RPMI8226 (cell line): ENCODE results near the gene CDX2.
"Not testable (repeated sequence)": the region's sequence is repeated elsewhere in the genome, so short reads cannot be mapped to it uniquely, and the experiment has no call there.

Source experiments
- DNase-seq: peaks from one replicate; pipeline ENCODE4 v3.0.0-alpha.2; 2015

CDX2 gene

DNA sequence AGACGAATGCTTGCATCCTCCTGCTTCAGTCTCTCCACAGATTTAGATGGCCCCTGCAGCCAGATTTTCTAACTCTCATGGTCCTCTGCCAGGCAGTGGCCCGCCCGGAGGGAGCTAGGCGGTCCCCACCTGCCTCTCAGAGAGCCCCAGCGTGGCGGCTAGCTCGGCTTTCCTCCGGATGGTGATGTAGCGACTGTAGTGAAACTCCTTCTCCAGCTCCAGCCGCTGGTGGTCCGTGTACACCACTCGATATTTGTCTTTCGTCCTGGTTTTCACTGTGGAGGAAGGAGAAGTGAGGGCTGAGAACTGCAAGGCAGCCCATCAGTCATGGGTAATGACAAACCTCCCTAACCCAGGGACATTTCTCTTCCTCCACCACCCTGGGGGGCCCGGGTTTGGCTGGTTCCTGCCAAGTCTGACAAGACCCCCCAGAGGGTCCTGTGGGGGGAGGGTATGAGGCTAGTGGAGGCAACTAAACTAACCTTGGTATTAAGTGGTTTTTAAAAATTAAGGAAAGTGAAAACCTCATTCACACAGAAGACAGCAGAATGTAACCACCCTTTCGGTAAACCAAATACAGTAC lies 4.3 kb downstream of the CDX2 start:
- no peak for DNase-seq

DNA sequence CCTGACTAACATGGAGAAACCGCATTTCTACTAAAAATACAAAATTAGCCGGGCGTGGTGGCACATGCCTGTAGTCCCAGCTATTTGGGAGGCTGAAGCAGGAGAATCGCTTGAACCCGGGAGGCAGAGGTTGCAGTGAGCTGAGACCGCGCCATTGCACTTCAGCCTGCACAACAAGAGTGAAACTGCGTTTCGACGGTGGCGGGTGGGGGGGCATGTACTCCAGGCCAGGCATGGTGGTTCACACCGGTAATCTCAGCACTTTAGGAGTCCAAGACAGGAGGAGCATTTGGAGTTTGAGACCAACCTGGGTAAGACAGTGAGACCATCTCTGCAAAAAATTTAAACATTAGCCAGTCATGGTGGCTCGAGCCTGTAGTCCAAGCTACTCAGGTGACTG lies 4.9 kb downstream of the CDX2 start:
- DNase-seq, result not testable (repeated sequence)

DNA sequence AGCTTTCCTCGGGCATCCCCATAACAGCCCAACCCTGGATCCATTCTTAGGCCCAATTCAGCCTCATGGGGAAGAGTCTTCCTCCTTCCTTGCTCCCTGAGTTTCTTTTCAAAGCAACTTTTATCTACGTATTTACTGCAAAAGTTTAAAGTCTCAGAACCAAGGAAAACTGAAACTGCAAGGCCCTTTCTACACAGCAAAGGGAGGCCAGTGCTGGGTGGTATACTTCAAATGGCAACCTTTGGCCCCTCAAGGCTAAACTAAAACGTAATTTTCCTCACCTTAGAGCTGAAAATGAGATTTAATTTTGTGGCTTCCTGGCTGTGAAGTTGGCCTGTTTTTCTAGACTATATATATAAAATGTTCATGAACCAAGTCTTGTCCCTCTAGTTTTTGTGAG lies 5.6 kb downstream of the CDX2 start:
- DNase-seq, result no peak

DNA sequence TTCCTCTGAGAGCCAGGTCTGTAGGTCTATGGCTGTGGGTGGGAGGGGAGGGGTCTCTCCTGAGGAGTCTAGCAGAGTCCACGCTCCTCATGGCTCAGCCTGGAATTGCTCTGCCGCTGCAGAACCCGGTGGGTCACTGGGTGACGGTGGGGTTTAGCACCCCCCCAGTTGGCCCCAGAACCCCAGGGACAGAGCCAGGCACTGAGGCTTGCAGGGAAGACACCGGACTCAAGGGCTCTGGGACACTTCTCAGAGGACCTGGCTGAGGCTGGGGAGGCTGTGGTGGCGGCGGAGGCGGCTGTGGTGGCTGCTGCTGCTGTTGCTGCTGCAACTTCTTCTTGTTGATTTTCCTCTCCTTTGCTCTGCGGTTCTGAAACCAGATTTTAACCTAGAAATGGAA lies 6.1 kb downstream of the CDX2 start:
- DNase-seq, result no peak

DNA sequence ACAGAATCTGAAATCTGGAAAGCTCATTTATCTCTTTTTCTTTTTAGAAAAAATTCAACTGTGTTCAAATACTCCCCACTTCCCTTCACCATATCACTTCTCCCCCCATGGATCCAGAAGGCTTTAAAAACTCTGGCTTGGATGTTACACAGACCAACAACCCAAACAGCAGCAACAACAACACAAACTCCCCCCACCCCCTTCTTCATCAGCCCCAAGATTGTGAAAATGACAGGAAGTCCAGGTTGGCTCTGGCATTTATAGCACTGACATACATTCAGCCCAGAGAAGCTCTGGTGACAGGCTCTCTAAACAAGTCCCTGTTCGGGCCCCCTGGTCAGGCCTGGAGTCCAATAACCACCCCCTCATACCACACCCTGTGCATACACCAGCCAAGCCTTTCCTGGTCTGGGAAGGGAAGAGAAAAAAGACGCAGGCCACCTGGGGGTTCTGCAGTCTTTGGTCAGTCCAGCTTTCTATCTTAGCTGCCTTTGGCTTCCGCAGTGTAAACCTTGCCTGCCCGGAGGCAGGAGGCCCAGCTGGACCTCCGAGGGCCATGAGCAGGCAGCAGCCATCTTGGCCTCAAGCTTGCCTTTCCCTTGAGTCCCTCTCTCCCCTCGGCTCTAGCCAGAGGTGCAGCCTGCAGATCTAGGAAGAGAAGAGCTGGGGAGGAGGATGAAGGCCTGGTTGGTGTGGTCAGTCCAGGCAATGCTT lies 6.8 kb downstream of the CDX2 start:
- no peak for DNase-seq

DNA sequence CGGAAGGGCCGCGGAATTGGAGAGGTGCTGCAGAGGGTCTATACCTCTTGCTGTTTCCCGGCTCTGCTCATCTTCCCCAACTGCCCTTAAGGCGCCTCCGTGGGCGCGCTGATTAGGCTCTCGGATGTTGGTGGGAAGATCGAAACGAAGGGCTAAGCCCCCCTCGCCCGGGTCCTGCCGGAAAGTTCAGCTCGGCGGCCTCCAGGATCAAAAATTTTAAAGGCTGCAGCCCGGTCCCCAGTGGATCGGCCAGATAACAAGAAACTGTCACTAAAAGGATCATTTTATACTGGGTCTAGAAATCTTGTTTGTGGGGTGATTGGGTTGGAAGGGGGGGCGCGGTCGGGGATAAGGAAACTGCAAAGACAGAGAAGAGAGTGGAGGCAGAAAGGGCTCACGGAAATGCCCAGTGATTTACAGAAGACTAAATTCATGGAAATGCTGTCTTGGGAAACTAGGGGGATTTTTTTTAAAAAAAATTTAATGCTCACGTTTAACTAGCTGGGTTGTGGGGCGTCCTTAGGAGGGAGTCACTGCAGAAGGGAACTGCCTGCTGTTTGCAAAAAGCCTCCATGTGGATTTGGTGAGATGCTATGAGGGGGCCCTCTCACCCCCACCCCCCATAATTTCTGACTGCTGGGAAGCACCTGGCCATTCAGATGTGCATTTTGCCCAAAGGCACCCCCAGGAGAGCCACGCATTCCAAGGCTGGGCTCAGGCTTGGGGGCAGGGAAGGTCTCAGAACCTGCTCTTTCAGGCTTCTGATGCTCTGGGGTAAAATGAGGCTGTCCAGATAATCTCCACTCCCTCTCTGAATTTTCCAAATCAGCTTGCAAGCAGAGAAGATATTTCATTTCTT lies 7.7 kb downstream of the CDX2 start:
- no peak for DNase-seq

DNA sequence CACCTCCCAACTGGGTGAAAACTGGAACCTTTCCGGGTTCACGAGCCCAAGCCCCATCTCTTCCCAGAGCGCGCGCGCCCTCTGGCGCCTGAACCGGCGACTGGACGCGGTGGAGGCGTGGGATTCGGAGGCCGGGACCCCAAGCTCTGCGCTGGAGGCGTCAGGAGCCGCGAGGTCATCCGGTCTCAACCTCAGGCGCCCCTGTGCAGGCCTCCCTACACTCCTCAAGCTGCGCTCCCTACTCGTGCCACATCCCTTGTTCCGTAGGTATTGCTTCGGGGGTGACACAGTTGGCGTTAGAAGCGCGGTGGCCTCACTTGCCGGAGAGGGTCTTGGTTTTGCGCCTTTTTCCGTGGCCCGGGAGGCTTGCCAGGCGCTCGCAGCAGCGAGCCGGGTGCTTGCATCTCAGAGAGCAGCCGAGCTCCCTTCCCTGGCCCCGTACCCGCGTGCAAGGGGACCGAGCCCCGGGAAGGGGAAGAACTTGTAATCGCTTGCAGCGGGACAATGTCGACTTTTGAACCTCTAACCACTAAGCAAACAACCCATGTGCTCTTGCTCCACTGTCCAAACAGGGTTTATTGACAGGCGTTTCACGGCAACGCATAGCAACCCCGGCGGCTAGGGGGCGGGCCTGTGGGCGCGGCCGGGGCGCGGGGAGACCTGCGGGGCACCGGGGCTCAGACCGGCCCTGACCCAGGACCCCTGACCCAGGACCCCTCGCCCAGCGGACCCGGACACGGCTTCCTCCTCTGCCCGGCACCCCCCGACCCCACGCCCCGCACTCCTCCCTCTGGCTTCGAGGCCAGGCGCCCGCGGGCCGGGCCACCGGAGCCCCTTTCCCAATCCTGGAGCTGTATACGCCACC lies 8.5 kb downstream of the CDX2 start:
- peak; percentile 51 for DNase-seq

DNA sequence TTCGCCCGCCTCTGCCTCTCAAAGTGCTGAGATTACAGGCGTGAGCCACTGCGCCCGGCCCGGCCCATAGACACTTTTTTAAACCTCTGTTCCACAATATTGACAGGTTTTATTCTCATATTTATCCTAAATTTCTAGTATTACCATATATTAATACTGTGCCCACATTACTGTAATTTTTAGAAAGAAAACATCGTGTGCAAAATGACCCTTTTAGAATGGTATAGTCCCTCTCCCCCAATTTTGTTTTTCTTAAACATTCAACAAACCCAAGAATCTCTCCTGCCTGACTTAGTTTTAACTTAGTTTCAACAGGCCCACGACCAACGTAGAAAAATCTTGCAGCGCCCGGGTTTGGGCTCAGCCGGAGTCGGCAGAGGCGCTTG lies 9.1 kb downstream of the CDX2 start:
- no peak for DNase-seq

DNA sequence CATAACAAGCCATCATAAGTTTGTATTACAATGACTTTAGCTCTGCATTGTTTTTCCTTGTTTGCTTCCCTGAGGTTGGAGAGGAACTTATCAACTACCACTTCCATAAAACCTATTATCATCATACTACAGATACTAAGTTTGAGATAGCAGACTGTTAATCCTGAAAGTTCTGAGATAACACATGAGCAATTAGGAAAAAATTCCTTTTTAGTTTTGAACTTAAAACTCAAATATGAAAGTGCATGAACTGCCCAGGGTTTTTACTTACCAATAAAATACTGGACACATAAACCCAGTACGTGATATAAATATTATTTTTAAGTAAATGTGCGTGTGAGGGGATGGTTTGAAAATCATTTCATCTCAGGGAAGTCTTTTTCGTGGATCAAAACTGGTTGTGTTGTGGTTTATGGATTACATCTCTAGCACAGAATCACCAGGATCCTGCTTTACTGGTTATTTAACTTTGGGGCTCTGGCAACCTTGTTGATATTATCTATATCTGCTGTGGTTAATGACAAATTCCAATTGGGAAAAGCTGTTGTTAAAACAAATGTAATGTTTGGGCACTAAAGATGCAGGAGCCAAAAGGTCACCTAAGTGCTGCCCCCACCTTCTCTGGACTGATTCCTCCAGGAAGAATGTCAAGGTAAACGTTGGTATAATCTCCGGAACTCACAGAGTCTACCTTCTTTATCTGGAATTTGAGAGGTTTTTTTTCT lies 12.4 kb downstream of the CDX2 start:
- no peak for DNase-seq

DNA sequence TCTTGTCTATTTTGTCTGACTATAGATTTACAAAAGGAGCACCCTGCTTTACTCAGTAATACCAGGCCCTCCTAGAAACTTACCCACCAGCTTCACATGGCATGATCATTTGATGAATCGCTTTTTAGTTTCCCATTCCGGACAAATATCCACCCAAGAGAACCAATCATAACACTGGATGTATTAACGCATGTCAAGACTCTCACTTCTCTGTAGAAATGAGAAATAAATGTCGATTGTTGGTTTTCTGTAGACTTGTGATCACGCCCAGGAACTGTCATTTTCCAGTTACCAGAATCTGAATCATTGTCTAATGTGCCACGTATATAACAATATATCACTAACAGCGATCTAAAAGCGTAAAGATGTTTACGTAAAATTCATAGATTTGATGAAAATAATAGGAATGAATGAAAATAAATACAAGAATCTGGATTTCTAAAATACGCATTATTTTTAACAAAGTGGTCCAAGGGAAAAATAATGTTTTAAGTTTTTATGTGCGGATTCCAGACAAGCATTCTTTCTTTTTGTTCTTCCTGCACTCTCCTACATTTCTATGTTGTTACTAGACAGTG lies 14.0 kb downstream of the CDX2 start:
- DNase-seq, result no peak

DNA sequence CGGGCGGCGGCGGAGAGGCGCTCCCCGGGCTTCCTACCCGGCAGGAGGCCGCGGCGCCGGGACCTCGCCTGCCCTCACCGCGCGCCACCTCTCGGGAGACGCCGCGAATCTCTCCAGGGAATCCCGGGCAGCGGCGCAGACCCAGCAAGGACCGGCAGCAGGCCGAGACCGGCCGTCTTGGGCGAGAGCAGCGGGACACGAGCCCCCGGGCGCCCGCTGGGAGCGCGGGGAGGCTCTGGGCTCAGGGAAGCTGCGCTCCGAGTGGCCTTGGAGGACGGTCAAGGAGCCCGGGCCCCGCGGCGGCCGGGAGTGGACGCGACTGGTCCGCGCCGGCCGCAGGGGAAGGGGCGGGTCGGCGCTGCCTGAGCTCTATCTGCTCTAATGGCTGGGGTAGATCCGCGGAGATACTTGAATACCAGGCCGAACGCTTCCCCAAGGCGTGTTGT lies 14.7 kb downstream of the CDX2 start:
- no peak for DNase-seq

DNA sequence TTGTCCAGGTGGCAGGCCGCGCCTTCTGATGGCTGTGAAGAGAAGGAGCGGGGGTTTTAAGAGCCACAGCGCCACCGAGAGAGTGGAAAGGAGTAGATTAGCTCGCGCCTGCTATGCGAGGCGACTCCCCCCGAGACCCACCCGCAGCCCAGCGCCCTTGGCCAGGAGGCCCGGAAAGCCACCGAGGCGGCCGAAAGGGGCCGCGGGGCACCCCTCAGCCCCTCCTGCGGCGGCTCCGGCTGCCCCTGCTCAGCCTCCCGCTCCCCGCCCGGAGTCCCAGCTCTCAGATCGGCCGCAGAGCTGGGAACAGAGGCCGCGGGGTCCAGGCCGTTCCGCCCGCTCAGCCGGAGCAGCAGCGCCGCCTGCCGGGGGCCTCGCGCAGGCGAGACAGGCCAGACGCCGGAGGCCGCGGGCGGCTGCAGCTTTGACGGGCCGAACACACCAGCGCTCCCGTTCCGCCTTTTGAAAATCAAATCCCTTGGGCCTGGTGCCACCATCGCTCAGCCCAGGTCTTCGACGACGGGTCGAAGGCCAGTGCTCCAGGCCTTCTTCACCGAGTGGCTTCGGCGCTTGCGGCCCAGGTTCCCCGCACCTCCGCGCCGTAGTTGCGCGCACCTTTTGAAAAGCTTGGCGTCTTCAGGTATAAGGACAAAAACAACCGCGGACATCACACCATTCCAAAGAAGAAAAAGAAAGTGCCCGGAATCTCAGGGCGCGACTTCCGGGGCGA lies 15.3 kb downstream of the CDX2 start:
- DNase-seq, result peak; percentile 70

DNA sequence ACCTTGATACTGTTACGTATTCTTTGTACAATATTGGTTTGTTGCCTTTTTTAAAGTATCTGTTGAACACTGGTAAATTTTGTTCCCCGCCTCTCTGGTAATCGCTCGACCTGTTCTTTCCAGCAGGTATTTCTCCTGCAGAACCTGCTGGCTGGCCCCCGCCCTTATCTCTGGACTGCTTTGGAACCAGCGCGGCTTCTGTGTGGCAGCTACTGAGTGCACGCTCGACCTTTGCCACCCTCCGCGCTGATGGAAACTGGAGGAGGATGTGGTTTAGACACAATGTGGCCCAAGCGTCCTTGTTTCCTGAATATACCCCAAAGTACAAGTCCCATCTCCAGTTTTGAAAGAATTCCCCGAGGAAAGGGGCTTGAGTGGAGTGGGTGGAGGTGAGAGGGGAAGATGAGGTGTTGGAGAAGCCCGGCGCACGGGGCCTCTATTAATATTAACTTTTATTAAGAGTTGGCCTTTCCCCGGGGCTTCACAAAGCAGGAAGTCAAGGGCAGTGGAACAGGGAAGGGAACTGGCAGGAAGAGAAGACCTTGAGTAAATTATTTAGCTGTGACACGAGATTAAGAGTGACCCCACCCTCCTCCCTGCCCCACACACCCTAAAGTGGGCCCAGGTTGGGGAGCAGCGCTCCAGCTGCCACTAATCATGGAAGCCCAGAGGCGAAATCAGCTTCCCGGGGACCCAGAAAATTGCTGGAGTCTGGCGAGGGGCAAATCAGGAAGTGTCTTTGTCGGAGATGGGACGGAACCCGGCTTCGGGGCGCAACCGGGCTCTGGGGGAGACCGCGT lies 16.0 kb downstream of the CDX2 start:
- no peak for DNase-seq

DNA sequence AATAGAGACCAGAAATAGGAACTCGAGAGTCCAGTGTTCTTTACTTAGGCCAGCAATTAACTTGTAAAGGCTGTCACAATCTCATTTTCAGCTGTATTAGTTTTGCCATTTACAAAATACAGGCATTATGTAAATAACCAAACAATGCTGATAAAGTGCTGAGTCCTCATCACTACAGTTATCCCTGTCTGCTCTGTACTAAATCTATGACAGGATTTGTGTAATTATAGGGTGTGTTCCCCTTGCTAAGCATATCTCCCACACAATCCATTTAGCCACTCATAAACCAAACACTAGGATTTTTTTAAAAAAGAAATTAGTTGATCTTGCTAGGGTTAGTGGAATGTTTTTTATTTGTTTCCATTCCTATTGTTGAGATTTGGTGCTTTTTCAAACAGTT lies 26.1 kb downstream of the CDX2 start:
- DNase-seq, result no peak

DNA sequence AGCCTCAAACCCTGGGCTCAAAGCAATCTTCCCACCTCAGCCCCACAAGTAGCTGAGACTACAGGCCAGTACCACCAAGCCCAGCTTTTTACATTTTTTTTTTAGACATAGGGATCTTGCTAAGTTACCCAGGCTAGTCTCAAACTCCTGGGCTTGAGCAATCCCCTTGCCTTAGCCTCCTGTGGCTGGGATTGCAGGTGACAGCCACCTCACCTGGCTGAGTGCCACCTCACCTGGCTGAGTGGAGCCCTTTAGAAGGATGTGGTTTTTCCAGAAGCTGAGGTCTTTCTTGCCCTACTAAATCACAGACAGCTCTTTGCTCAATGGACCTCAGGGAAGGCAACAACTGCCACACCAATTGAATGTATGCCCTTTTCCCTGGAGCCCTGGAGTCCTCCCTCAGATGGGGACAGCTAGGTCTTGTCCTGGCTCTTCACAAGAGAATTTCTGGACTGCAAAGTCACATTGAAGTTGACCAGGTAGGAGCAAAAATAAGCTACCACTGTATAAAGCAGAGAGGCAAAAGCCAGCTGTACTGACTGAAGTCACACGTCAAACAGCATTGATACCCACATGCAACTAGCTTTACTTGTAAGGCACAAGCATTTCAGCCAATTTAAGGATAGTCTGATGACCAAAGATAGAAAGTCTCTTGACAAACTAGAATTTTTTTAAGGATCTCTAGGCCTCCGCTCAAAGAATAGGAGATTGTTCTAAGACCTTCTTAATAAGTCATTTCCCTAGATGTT lies 35.4 kb downstream of the CDX2 start:
- peak; percentile 12 for DNase-seq

DNA sequence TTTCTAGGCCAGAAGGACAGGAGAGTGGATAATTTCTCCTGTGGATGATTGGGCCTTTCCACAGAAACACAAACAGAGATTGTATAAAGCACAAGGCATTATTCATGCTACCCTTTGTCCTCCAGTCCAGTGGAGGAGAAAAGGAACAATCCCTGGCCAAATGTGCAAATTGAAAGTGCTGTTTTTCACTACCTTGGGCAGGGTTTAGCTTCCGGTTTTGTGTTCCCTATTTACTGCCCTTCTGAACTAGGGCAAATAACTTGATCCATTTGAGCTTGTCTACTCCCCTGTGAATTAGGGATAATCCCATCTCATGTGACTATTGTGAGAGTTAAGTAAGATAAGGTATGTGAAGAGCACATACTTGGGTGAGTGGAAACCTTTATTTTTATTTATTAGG lies 36.0 kb downstream of the CDX2 start:
- no peak for DNase-seq

DNA sequence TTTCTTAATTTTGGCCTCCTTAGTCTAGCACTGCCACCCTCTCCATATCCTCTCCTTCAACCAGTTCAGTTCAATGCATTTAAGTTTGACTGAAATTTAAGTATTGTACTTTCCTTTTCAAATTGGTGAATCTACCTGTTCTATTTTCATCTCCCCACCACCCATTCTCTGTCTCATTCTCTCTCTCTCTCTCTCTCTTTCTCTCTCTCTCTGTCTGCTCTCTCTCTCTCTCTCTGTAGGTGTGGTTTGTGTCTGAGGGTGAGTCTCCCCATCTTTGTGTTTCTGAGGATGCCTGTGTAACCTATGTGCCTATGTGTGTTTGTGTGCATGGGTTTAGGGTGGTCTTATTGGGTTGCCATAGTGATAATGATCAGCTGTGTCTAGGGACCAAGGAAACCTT lies 39.2 kb downstream of the CDX2 start:
- DNase-seq, result no peak

DNA sequence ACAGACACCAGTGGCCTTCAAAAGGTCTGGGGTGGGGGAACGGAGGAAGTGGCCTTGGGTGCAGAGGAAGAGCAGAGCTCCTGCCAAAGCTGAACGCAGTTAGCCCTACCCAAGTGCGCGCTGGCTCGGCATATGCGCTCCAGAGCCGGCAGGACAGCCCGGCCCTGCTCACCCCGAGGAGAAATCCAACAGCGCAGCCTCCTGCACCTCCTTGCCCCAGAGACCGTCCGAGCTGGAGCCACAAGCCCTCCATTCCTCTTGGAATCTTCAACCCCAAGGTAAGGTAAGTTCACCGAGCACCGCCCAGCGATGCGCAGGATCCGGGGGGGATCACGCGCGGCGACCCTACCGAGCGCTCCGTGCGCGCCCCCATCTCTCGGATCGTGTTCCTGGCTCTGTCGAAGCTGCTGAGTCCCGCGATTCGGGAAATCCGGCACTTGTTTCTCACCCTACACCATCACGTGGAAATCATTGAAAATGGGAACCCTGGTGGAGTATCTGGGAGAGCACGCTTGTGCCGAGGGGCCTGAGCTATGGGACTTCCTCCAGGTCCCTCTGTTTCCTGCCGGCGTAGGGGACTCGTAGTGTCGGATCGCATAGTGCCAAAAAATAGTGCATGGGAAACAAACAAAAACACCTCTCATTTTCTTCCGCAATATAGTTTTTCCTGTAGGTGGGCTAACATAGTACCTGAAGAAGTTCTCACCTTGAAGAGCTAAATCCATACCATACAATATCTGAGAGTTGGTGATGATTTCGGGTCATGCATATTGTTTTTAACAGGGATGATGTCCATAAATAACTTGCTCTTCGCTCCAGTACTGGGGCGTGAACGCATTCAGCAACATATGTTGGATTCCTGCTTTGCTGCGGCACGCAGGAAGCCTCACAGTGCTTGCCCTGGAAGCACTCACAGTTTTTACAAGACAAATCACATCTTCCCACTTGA lies 40.0 kb downstream of the CDX2 start:
- DNase-seq, result no peak
